Renal cortical epithelial cell (primary cell): ENCODE results near the gene DRD4. TPM values are rescaled to one million over a fixed set of nuclear protein-coding genes. Genes with fewer than 3 reads are reported as not detected.
"Not testable (repeated sequence)": the region's sequence is repeated elsewhere in the genome, so short reads cannot be mapped to it uniquely, and the experiment has no call there.

Experiments
- DNase-seq: peaks from one replicate; pipeline ENCODE4 v3.0.0-alpha.2; 2011; ENCODE audit warnings: low read depth
- total RNA-seq: library from RNA; depleted of rRNA; stranded (reverse); fragments of >200 nt; gene quantifications from 2 replicates; pipeline ENCODE4 v1.2.3, GENCODE V29; 2014

The DRD4 gene
- total RNA-seq, 1 donor from 2014 or later: 0.10 TPM

DNA sequence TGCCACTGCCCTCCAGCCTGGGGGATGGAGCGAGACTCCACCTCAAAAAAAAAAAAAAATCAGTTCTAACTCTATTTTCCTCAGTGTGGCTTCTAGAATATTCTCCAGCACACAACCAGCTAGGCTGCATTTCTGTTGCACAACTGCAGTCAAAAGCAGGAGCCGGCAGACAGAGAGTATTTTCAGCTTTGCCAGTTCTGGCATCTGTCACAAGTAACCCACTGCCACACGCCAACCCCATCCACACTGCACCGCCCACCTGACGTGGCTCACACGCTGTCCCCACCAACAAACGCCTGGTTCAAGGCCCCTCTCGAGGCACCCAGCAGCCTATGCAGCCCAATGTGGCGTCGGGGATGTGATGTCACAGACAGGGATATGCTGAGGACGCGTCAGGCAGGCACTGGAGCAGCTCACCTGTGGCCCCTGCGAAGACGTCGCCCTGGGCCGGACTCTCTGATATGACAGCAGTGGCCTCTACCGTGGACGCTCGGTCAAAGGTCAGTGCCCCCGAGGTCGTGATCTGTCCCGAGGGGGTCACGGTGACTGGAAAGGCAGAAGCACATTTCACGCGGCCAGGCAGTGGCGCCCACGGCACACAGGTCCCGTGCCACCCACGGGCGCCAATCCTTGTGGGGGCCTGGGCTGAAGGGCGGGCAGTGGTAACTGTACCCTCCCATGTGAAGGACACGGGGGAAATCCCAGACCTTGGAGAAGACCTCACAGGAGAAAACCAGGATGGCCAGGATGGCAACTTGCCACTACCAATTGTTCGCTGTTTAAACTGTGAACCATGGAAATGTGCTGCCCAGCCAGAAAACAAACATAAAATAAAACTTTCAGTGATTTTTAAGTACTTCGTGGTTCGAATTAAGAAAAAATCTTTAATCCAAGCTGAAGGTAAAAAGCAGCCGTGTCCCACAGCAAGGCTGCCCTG, 42.5 kb downstream of the DRD4 start:
- DNase-seq: no peak

DNA sequence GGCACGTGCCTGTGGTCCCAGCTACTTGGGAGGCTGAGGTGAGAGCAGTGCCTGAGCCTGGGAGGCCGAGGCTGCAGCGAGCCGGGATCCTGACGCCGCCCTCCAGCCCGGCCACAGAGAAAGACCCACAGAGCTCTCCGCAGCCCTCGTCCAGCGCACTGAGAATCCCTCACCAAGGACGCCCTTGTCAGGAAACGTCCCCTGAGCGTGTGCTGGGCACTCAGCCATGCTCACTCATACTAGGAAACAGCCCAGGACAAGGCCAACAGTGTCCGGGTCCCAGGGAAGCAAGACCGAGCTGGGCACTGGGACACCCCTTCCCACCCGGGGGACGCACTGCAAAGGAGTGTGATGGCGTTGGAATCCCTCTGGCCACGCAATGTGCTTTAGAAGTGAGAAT, 43.4 kb downstream of the DRD4 start:
- DNase-seq: no peak

DNA sequence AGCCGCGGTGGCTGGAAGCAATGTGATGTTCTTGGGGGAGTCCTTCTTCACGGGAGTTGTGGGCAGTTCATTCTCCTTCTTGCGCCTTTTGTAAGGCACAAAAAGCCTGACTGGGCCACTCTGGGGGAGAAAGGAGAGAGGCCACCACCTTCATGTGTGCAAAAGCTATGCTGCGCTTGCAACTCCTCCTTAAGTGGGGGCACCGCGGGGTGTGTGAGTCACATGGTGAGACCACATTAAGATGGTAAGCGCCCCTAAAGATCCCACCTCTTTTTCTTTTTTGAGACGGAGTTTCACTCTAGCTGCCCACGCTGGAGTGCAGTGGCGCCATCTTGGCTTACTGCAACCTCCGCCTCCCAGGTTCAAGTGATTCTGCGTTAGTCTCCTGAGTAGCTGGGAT, 43.9 kb downstream of the DRD4 start:
- DNase-seq: no peak

DNA sequence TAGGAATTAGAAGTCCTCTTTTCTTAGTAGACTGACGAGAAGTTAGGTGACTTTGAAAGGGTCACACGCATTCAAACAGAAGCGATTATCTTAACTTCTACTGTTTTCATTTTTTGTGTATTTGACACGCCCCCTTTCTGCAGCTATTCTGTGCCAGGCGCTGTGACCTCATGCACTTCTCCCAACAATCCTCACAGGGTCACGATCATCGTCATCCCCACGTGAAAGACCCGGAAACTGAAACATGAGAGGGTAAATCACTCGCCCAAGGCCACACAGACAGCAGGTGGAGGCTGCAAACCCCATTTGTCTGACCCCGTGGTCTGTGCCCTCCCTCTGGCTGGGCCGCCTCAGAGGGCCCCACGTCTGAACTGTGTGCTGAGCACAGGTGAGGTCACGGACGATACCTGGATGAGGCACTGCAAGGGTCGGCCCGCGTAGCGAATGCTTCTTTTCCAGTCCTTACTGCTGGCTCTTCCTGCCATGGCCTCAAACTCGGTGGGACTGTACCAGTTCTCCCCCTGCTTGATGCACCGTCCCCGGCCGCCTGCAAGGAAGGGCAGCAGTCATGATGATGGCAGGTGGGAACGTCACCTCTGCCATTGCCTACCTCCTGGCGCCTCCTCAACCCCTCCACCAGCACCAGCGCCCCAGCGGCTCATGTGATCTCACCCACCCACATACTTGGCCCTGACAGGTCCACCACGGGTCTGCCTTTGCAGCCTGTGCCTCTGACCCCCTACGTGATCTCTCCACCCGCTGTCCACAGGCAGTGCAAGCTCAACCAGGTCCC, 49.6 kb downstream of the DRD4 start:
- no peak for DNase-seq

DNA sequence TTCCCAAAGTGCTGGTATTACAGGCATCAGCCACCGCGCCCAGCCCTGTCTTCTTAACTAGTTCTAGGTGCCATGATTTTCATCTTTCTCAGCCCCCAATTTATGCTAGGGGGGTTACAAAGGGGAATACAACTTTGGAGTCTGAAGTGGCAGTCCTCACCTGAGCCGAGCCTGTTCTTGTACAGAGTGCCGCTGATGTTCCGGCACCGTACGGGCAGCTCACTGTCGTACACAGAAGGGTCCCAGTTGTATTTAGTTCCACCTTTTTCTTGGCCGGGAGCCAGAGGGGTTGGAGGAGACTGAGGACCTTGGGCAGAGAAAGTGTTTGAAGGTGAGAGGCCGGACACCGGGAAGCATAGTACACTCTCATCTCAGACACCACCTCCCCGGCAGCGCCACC, 50.7 kb downstream of the DRD4 start:
- no peak for DNase-seq

DNA sequence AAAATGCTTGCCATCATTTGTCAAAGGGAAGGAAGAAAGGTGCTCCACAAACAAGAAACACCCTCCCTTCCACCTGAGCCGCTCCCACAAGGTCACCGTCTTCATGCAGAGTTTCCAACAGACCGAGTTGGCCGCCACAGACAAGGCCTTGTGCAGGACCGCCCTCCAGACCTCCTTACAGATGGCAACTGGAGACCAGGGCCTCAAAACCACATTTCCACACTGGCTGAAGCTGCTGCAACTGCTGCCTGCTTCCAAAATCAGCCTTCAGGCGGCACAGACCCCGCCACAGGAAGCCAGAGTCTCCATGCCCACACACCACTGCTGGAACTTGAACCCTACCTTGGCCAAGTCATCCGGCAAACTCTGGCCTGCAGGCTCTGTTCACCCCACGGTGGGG, 51.6 kb downstream of the DRD4 start:
- DNase-seq: no peak

DNA sequence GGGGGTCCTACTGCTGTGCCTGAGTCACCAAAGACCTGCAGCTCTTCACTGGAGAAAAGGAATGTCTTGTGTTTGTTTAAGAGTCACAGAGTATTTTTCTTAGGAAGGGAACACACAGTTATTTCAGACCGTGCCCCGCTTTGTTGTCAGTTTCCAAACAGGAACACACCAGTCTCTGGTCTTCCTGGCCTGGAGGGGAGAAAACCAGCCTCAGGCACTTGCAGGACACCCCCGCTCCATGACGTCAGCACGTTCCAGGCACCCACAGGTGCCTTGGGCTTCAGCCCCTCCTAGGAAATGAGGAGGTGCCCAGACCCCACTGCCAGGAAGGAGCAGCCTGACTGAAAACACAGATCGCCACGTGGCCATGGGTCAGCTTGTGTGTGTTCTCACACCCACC, 52.6 kb downstream of the DRD4 start:
- DNase-seq: peak; percentile 47

DNA sequence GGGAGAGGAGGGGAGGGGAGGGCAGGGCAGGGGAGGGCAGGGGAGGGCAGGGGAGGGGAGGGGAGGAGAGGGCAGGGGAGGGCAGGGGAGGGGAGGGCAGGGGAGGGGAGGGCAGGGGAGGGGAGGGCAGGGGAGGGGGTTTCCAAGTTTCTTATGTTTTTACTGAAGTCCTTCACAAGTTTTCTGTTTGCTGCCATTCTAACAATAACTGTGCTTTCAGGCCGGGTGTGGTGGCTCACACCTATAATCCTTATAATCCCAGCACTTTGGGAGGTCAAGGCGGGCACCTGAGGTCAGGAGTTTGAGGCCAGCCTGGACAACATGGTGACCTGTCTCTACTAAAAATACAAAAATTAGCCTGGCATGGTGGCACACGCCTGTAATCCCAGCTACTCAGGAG, 53.2 kb downstream of the DRD4 start:
- not testable (repeated sequence) for DNase-seq

Other genes starting within 250 kb of the DRD4 start
- gene PKP3, start 243.1 kb upstream of the DRD4 start, total RNA-seq: 1.7 and 13.7 TPM in 2 replicates
- gene SIGIRR, start 222.3 kb upstream of the DRD4 start, total RNA-seq: 5.4 and 41.5 TPM in 2 replicates
- gene ANO9, start 195.3 kb upstream of the DRD4 start, total RNA-seq: 9.2 and 10.8 TPM in 2 replicates
- gene PTDSS2, start 187.0 kb upstream of the DRD4 start, total RNA-seq: 25.9 and 40.7 TPM in 2 replicates
- gene RNH1, start 130.0 kb upstream of the DRD4 start, total RNA-seq: 227 and 230 TPM in 2 replicates
- 40.5 and 51.2 TPM in 2 replicates for gene HRAS, start 101.7 kb upstream of the DRD4 start, total RNA-seq
- gene LRRC56, start 99.7 kb upstream of the DRD4 start, total RNA-seq: 0.17 and 2.0 TPM in 2 replicates
- gene LMNTD2, start 76.5 kb upstream of the DRD4 start, total RNA-seq: 0.69 and 1.7 TPM in 2 replicates
- gene RASSF7, start 76.3 kb upstream of the DRD4 start, total RNA-seq: 65.7 and 110 TPM in 2 replicates
- gene PHRF1, start 60.8 kb upstream of the DRD4 start, total RNA-seq: 27.4 and 40.9 TPM in 2 replicates
- 17.1 and 23.3 TPM in 2 replicates for gene IRF7, start 21.3 kb upstream of the DRD4 start, total RNA-seq
- 0.15 TPM in 1 of 2 replicates, not detected in the other for gene CDHR5, start 12.3 kb upstream of the DRD4 start, total RNA-seq
- gene SCT, start 10.1 kb upstream of the DRD4 start, total RNA-seq: not detected in 2 replicates
- 27.6 and 62.7 TPM in 2 replicates for gene DEAF1, start 58.0 kb downstream of the DRD4 start, total RNA-seq
- gene TMEM80, start 58.5 kb downstream of the DRD4 start, total RNA-seq: 3.6 and 7.7 TPM in 2 replicates
- 235 and 376 TPM in 2 replicates for gene EPS8L2, start 69.0 kb downstream of the DRD4 start, total RNA-seq
- 188 and 419 TPM in 2 replicates for gene TALDO1, start 110.2 kb downstream of the DRD4 start, total RNA-seq
- 16.7 and 38.0 TPM in 2 replicates for gene GATD1, start 140.2 kb downstream of the DRD4 start, total RNA-seq
- gene CEND1, start 152.8 kb downstream of the DRD4 start, total RNA-seq: 0.60 TPM in 1 of 2 replicates, not detected in the other
- gene SLC25A22, start 161.0 kb downstream of the DRD4 start, total RNA-seq: 16.3 and 22.6 TPM in 2 replicates
- 3.1 and 6.9 TPM in 2 replicates for gene PIDD1, start 168.0 kb downstream of the DRD4 start, total RNA-seq
- gene RPLP2, start 172.7 kb downstream of the DRD4 start, total RNA-seq: 167 and 180 TPM in 2 replicates
- 19.3 and 60.1 TPM in 2 replicates for gene PNPLA2, start 181.6 kb downstream of the DRD4 start, total RNA-seq
- 3.7 and 6.4 TPM in 2 replicates for gene CRACR2B, start 190.7 kb downstream of the DRD4 start, total RNA-seq
- 831 and 921 TPM in 2 replicates for gene CD151, start 195.7 kb downstream of the DRD4 start, total RNA-seq
- 38.0 and 64.1 TPM in 2 replicates for gene POLR2L, start 205.3 kb downstream of the DRD4 start, total RNA-seq
- gene TSPAN4, start 205.6 kb downstream of the DRD4 start, total RNA-seq: 85.4 and 86.2 TPM in 2 replicates